ENCODE data around the gene KLHDC4.

Gene KLHDC4

GRCh38 chr16:87685405-87685755 lies 80.4 kb downstream of the KLHDC4 start:
- Histone ChIP-seq H2BK15ac (replicated peaks; ENCODE audit: low read depth) (no peak overlapping the region), H2AK5ac (ENCODE audit: low read length) (no peak overlapping the region), H4K5ac (ENCODE audit: low read length) (no peak overlapping the region), H3K36me3 (ENCODE audit: control insufficient read depth, insufficient read depth, low read length) (no peaks in the 10 kb centered on the region), H3K79me2 (ENCODE audit: control insufficient read depth, insufficient read depth, low read length) (no peaks in the 10 kb centered on the region), H3K18ac (ENCODE audit: low read length) (no peak overlapping the region), H3K4me2 (ENCODE audit: low read length) (no peak overlapping the region), H3K56ac (ENCODE audit: low read length) (no peak overlapping the region), H3K9ac (ENCODE audit: low read length) (no peak overlapping the region), H2BK120ac (ENCODE audit: low read depth, low read length) (no peak overlapping the region), H3K23ac (ENCODE audit: low read length) (no peak overlapping the region), H4K8ac (ENCODE audit: low read depth, low read length) (no peak overlapping the region), H3K27ac (ENCODE audit: low read depth, low read length) (no peak overlapping the region), H3K4me3 (ENCODE audit: low read length) (no peak overlapping the region), H2BK5ac (ENCODE audit: low read length) (no peak overlapping the region), H3K27me3 (ENCODE audit: insufficient read depth, low read length, poor library complexity) (no peaks in the 10 kb centered on the region), H3K79me1 (ENCODE audit: low read length) (no peaks in the 10 kb centered on the region), H3K4ac (ENCODE audit: low read depth, low read length) (no peak overlapping the region), H3K4me1 (ENCODE audit: control insufficient read depth, low read depth, low read length) (no peaks in the 10 kb centered on the region)
- WGBS (ENCODE audit: extremely low coverage, insufficient coverage, low lambda C conversion rate), result no CpG with 5 or more reads among the region's 19 CpGs
- DNase-seq, result no peak

GRCh38 chr16:87684711-87685404 lies 80.9 kb downstream of the KLHDC4 start:
- Histone ChIP-seq H3K18ac (ENCODE audit: low read length) (no peak overlapping the region), H4K8ac (ENCODE audit: low read depth, low read length) (no peak overlapping the region), H3K56ac (ENCODE audit: low read length) (no peak overlapping the region), H3K4me3 (ENCODE audit: low read length) (no peak overlapping the region), H3K23ac (ENCODE audit: low read length) (no peak overlapping the region), H3K4me2 (ENCODE audit: low read length) (no peak overlapping the region), H3K36me3 (ENCODE audit: control insufficient read depth, insufficient read depth, low read length) (no peaks in the 10 kb centered on the region), H3K9ac (ENCODE audit: low read length) (no peak overlapping the region), H3K79me1 (ENCODE audit: low read length) (no peaks in the 10 kb centered on the region), H2BK5ac (ENCODE audit: low read length) (no peak overlapping the region), H3K27me3 (ENCODE audit: insufficient read depth, low read length, poor library complexity) (no peaks in the 10 kb centered on the region), H2BK120ac (ENCODE audit: low read depth, low read length) (no peak overlapping the region), H3K27ac (ENCODE audit: low read depth, low read length) (no peak overlapping the region), H3K4ac (ENCODE audit: low read depth, low read length) (no peak overlapping the region), H3K79me2 (ENCODE audit: control insufficient read depth, insufficient read depth, low read length) (no peaks in the 10 kb centered on the region), H2AK5ac (ENCODE audit: low read length) (no peak overlapping the region), H3K4me1 (ENCODE audit: control insufficient read depth, low read depth, low read length) (no peaks in the 10 kb centered on the region), H4K5ac (ENCODE audit: low read length) (no peak overlapping the region), H2BK15ac (replicated peaks; ENCODE audit: low read depth) (no peak overlapping the region)
- no peak for DNase-seq
- no CpG with 5 or more reads among the region's 35 CpGs for WGBS (ENCODE audit: extremely low coverage, insufficient coverage, low lambda C conversion rate)

DNA sequence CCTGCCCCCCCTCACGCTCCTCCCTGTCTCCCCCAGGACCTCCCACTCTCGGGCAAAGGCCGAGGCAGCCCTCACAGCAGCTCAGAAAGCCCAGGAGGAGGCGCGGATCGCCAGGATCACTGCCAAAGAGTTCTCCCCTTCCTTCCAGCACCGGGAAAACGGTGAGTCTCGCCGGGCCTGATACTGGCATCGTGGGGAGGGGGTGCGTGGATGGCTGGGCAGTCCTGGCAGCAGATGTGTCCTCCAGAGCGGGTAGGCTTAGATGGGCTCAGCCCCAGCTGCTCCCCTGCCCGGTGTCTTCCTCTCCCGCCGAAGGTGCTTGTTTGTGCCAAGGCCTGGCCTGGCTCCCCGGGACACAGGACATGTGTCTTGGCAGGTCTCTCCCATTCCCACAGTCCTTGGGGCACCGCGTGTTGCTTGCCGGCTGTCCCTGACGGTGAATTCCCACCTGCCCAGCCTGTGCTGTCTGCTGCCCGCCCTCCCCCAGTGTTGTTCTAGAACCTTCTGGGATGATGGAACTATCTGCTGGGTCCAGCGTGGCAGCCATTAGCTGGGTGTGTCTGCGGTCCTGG lies 81.6 kb downstream of the KLHDC4 start:
- Histone ChIP-seq H3K4me1 (ENCODE audit: control insufficient read depth, low read depth, low read length) (no peaks in the 10 kb centered on the region), H3K27me3 (ENCODE audit: insufficient read depth, low read length, poor library complexity) (no peaks in the 10 kb centered on the region)
- no CpG with 5 or more reads among the region's 24 CpGs for WGBS (ENCODE audit: extremely low coverage, insufficient coverage, low lambda C conversion rate)

GRCh38 chr16:87682852-87683399 lies 82.9 kb downstream of the KLHDC4 start:
- no peak overlapping the region for H2AK5ac ChIP-seq (ENCODE audit: low read length)
- H2BK15ac ChIP-seq (replicated peaks; ENCODE audit: low read depth), result no peak overlapping the region
- H3K79me2 ChIP-seq (ENCODE audit: control insufficient read depth, insufficient read depth, low read length), result no peaks in the 10 kb centered on the region
- H3K4me2 ChIP-seq (ENCODE audit: low read length), result no peak overlapping the region
- no peak overlapping the region for H3K27ac ChIP-seq (ENCODE audit: low read depth, low read length)
- DNase-seq, result no peak
- H3K18ac ChIP-seq (ENCODE audit: low read length), result no peak overlapping the region
- H3K23ac ChIP-seq (ENCODE audit: low read length), result no peak overlapping the region
- no peak overlapping the region for H2BK120ac ChIP-seq (ENCODE audit: low read depth, low read length)
- no CpG with 5 or more reads among the region's 18 CpGs for WGBS (ENCODE audit: extremely low coverage, insufficient coverage, low lambda C conversion rate)
- H3K4me1 ChIP-seq (ENCODE audit: control insufficient read depth, low read depth, low read length), result no peaks in the 10 kb centered on the region
- no peak overlapping the region for H3K9ac ChIP-seq (ENCODE audit: low read length)
- H3K4me3 ChIP-seq (ENCODE audit: low read length), result no peak overlapping the region
- H3K4ac ChIP-seq (ENCODE audit: low read depth, low read length), result no peak overlapping the region
- no peaks in the 10 kb centered on the region for H3K79me1 ChIP-seq (ENCODE audit: low read length)
- no peak overlapping the region for H3K56ac ChIP-seq (ENCODE audit: low read length)
- no peak overlapping the region for H4K5ac ChIP-seq (ENCODE audit: low read length)
- no peaks in the 10 kb centered on the region for H3K27me3 ChIP-seq (ENCODE audit: insufficient read depth, low read length, poor library complexity)
- H4K8ac ChIP-seq (ENCODE audit: low read depth, low read length), result no peak overlapping the region
- no peaks in the 10 kb centered on the region for H3K36me3 ChIP-seq (ENCODE audit: control insufficient read depth, insufficient read depth, low read length)
- no peak overlapping the region for H2BK5ac ChIP-seq (ENCODE audit: low read length)

More for the DNA sequence above, 81.6 kb downstream of the KLHDC4 start:
- no peak for DNase-seq
- no peak overlapping the region for H3K9ac ChIP-seq (ENCODE audit: low read length)
- no peak overlapping the region for H3K23ac ChIP-seq (ENCODE audit: low read length)
- H3K56ac ChIP-seq (ENCODE audit: low read length), result no peak overlapping the region
- H3K4me2 ChIP-seq (ENCODE audit: low read length), result no peak overlapping the region
- H2BK120ac ChIP-seq (ENCODE audit: low read depth, low read length), result no peak overlapping the region
- H3K4me3 ChIP-seq (ENCODE audit: low read length), result no peak overlapping the region
- H3K79me1 ChIP-seq (ENCODE audit: low read length), result no peaks in the 10 kb centered on the region
- no peak overlapping the region for H3K18ac ChIP-seq (ENCODE audit: low read length)
- H4K8ac ChIP-seq (ENCODE audit: low read depth, low read length), result no peak overlapping the region
- no peak overlapping the region for H3K4ac ChIP-seq (ENCODE audit: low read depth, low read length)
- H2BK15ac ChIP-seq (replicated peaks; ENCODE audit: low read depth), result no peak overlapping the region
- no peak overlapping the region for H3K27ac ChIP-seq (ENCODE audit: low read depth, low read length)
- no peak overlapping the region for H2AK5ac ChIP-seq (ENCODE audit: low read length)
- no peak overlapping the region for H2BK5ac ChIP-seq (ENCODE audit: low read length)
- no peaks in the 10 kb centered on the region for H3K36me3 ChIP-seq (ENCODE audit: control insufficient read depth, insufficient read depth, low read length)
- H3K79me2 ChIP-seq (ENCODE audit: control insufficient read depth, insufficient read depth, low read length), result no peaks in the 10 kb centered on the region
- H4K5ac ChIP-seq (ENCODE audit: low read length), result no peak overlapping the region

DNA sequence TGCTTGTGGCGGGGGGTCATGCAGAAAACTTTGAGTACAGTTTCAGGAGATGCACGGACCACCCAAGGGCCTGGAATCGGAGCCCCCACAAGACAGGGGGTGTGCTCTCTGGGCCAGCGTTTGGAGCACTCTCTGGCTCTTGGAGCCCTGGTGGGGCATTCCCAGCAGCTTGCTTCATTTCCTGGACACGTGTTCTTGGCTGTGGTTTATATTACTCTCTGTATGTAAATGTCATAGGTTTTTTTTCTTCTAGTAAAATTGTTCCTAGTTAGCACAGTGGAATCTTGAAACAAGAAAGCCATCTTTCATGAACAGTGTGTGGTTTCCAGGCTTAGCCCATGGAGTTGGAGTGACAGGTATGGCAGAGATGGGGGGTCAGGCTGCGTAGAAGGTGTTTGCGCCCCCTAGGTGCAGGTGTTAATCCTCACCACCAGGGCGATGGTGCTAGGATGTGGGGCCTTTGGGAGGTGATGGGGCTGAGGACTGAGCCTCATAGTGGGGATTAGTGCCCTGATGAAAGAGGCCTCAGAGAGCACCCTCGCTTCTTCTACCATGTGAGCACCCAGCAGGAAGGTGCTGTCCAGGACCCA lies 83.7 kb downstream of the KLHDC4 start:
- Histone ChIP-seq H3K36me3 (ENCODE audit: control insufficient read depth, insufficient read depth, low read length) (no peaks in the 10 kb centered on the region), H3K79me1 (ENCODE audit: low read length) (no peaks in the 10 kb centered on the region), H3K4me2 (ENCODE audit: low read length) (no peak overlapping the region), H3K4ac (ENCODE audit: low read depth, low read length) (no peak overlapping the region), H3K79me2 (ENCODE audit: control insufficient read depth, insufficient read depth, low read length) (no peaks in the 10 kb centered on the region), H4K8ac (ENCODE audit: low read depth, low read length) (no peak overlapping the region), H2BK120ac (ENCODE audit: low read depth, low read length) (no peak overlapping the region), H3K23ac (ENCODE audit: low read length) (no peak overlapping the region), H3K27ac (ENCODE audit: low read depth, low read length) (no peak overlapping the region), H2AK5ac (ENCODE audit: low read length) (no peak overlapping the region), H4K5ac (ENCODE audit: low read length) (no peak overlapping the region), H3K9ac (ENCODE audit: low read length) (no peak overlapping the region), H2BK15ac (replicated peaks; ENCODE audit: low read depth) (no peak overlapping the region), H3K27me3 (ENCODE audit: insufficient read depth, low read length, poor library complexity) (no peaks in the 10 kb centered on the region), H3K4me1 (ENCODE audit: control insufficient read depth, low read depth, low read length) (no peaks in the 10 kb centered on the region), H3K56ac (ENCODE audit: low read length) (no peak overlapping the region), H3K4me3 (ENCODE audit: low read length) (no peak overlapping the region), H2BK5ac (ENCODE audit: low read length) (no peak overlapping the region), H3K18ac (ENCODE audit: low read length) (no peak overlapping the region)
- no CpG with 5 or more reads among the region's 9 CpGs for WGBS (ENCODE audit: extremely low coverage, insufficient coverage, low lambda C conversion rate)
- DNase-seq, result peak; percentile 47
